Measurements from ENCODE around the gene CMTM3. TPM values are rescaled to one million over a fixed set of nuclear protein-coding genes. Genes with fewer than 3 reads are reported as not detected.

CMTM3 gene
- total and polyA plus RNA-seq, 2 of the 4 experiments (the other 2 are of a cell fraction), result 4.5 to 35.5 TPM

DNA sequence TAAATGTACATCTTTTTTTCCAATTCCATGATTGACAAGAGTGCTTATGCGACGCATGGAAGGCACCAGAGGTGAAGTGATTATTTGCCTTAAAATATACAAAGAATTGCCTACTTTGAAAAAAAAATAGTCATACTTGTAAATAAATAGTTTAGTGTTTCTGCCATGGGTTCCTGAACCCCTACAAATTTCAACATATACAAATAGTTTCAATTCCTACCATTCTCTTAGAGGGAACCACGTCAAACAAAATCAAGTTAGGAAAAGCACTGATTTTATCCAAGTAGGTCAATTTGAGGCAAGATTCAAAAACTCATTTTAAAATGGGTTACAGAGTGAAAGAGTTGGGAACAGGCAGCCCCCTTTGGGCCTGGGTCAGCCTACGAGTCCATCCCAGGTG lies 11.7 kb downstream of the CMTM3 start:
- Histone ChIP-seq H3K27ac (ENCODE audit: insufficient read depth, low read length) (peak overlapping the region; percentile 75; the same call in 1 of the 2 replicates), H2BK5ac (ENCODE audit: low read depth, low read length, poor library complexity, severe bottlenecking) (peak overlapping the region; percentile 69), H3K9me1 (ENCODE audit: insufficient read depth, low read length) (peaks cover 27% of the 10 kb centered on the region), H3K4me3 (ENCODE audit: insufficient read depth, low read depth, low read length) (no peak overlapping the region), H3K18ac (ENCODE audit: low read depth, low read length) (peak overlapping the region; percentile 89), H2BK15ac (ENCODE audit: low read depth, low read length) (peak overlapping the region; percentile 67; the same call in 2 of the 3 replicates), H3K23ac (ENCODE audit: low read depth, low read length) (peak overlapping the region; percentile 81), H4K20me1 (ENCODE audit: insufficient read depth, low read length) (peaks cover 9% of the 10 kb centered on the region; the same call in 1 of the 2 replicates), H3K27me3 (ENCODE audit: control insufficient read depth, insufficient read depth, low read length) (no peaks in the 10 kb centered on the region), H3K4me2 (ENCODE audit: low read depth, low read length) (peak overlapping the region; percentile 30; the same call in 1 of the 2 replicates), H3K36me3 (ENCODE audit: control insufficient read depth, insufficient read depth, low read length) (peaks cover 30% of the 10 kb centered on the region), H3K79me1 (ENCODE audit: low read depth in 1 of 2, low read length in 2 of 2) (0 out of 4 replicates have a peak, but pooled peaks cover 0 to 6% of the 10 kb centered on the region in 2 experiments), H2AK5ac (ENCODE audit: low read depth, low read length) (peak overlapping the region; percentile 95), H2BK120ac (ENCODE audit: low read depth, low read length) (peak overlapping the region; percentile 79), H4K91ac (ENCODE audit: insufficient read depth, low read depth, low read length) (peak overlapping the region; percentile 82), H4K8ac (ENCODE audit: low read depth in 2 of 2, low read length in 2 of 2) (peak overlapping the region; percentile 46 to 64; a peak in 2 of 4 replicates), H3K9me3 (ENCODE audit: control insufficient read depth, insufficient read depth, low read length) (no peaks in the 10 kb centered on the region), H3K14ac (replicated peaks; ENCODE audit: low read depth, low read length) (peak overlapping the region; percentile 70), H2AK9ac (replicated peaks; ENCODE audit: low read depth, low read length, poor library complexity) (peak overlapping the region; percentile 53), H4K5ac (ENCODE audit: low read depth, low read length) (peak overlapping the region; percentile 70), H3K4me1 (ENCODE audit: control insufficient read depth, insufficient read depth, low read length) (peaks cover 37% of the 10 kb centered on the region), H3K56ac (ENCODE audit: extremely low read depth, insufficient read depth, low read length) (no peak overlapping the region), H3K4ac (ENCODE audit: low read depth, low read length) (peak overlapping the region; percentile 68), H3K9ac (ENCODE audit: low read depth, low read length) (no peak overlapping the region), H2AFZ (replicated peaks; ENCODE audit: low read length, poor library complexity) (no peak overlapping the region), H2BK20ac (ENCODE audit: low read depth, low read length) (peak overlapping the region; percentile 54)
- no TSS peak for BruUV-seq (replicated peaks)
- WGBS, 2 experiments (ENCODE audit: extremely low coverage in 2 of 2, insufficient read length in 1 of 2), result no CpG with 5 or more reads among the region's 4 CpGs
- no peak for ATAC-seq (ENCODE audit: low read depth)
- no peak for DNase-seq
- intact Hi-C loops (cut with micrococcal nuclease), result no loop called here
- CTCF ChIA-PET, result no interaction called here
- in situ Hi-C loops (cut with MboI; ENCODE audit: low sequenced_read_pairs), result no loop called here
- POLR2A ChIA-PET (ENCODE audit: unreplicated experiment), result no interaction called here
- TF ChIP-seq SMC3 (IDR thresholded peaks at IDR 0.05; ENCODE audit: low read depth, low read length) (no peak), CEBPB (IDR thresholded peaks at IDR 0.05; ENCODE audit: low read depth, low read length) (no peak), RFX5 (IDR thresholded peaks at IDR 0.05; ENCODE audit: low read depth, low read length) (no peak), CHD1 (IDR thresholded peaks at IDR 0.05; ENCODE audit: low read depth, low read length) (no peak), RCOR1 (IDR thresholded peaks at IDR 0.05; ENCODE audit: insufficient replicate concordance, low read length) (no peak), RAD21 (IDR thresholded peaks at IDR 0.05; ENCODE audit: low read length) (no peak), POLR2A (IDR thresholded peaks at IDR 0.05; ENCODE audit: low read depth, low read length) (no peak), NFE2L2 (IDR thresholded peaks at IDR 0.05; ENCODE audit: low read depth, low read length) (no peak), FOS (IDR thresholded peaks at IDR 0.05; ENCODE audit: low read depth, low read length) (no peak)
- TF ChIP-seq, protein P1, sequence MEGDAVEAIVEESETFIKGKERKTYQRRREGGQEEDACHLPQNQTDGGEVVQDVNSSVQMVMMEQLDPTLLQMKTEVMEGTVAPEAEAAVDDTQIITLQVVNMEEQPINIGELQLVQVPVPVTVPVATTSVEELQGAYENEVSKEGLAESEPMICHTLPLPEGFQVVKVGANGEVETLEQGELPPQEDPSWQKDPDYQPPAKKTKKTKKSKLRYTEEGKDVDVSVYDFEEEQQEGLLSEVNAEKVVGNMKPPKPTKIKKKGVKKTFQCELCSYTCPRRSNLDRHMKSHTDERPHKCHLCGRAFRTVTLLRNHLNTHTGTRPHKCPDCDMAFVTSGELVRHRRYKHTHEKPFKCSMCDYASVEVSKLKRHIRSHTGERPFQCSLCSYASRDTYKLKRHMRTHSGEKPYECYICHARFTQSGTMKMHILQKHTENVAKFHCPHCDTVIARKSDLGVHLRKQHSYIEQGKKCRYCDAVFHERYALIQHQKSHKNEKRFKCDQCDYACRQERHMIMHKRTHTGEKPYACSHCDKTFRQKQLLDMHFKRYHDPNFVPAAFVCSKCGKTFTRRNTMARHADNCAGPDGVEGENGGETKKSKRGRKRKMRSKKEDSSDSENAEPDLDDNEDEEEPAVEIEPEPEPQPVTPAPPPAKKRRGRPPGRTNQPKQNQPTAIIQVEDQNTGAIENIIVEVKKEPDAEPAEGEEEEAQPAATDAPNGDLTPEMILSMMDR (conservative IDR thresholded peaks at IDR 0.05; ENCODE audit: low read depth, low read length), result no peak
- dilution Hi-C loops (cut with HindIII; ENCODE audit: low sequenced_read_pairs, unreplicated experiment), result no loop called here
